Natural killer cell treated with Interleukin-12 subunit alpha and Interleukin-12 subunit beta and Interleukin-15 and Interleukin-18, amount 100 ng/mL, for 72 hours (primary cell): ENCODE results near the gene LCA5. TPM values are rescaled to one million over a fixed set of nuclear protein-coding genes. Genes with fewer than 3 reads are reported as not detected.
"Not testable (repeated sequence)": the region's sequence is repeated elsewhere in the genome, so short reads cannot be mapped to it uniquely, and the experiment has no call there.

Source experiments
- ATAC-seq, 2 donors: fragments of 150-1000 bp; cut with Tn5 transposase in 1 of 2; sonication (Bioruptor Pico), chemical (Tn5 transposase) in 1 of 2; 2 replicates each; pipeline ENCODE4 v1.10.0; 2021
- DNase-seq: peaks from one replicate; pipeline ENCODE4 v3.0.0; 2022; ENCODE audit warnings: low spot score
- H3K27ac Mint-ChIP-seq, 2 donors: 1 replicate in 1 of 2; 2 replicates in 1 of 2; pipeline ENCODE4 v1.8.0; 2022; ENCODE audit warnings: mixed read lengths in 2 of 2, mild to moderate bottlenecking in 1 of 2, moderate library complexity in 1 of 2
- H3K27me3 Mint-ChIP-seq, 2 donors: 1 replicate in 1 of 2; 2 replicates in 1 of 2; pipeline ENCODE4 v1.8.0; 2022; ENCODE audit warnings: mixed read lengths in 2 of 2
- H3K36me3 Mint-ChIP-seq: one replicate; pipeline ENCODE4 v1.8.0; 2022; ENCODE audit warnings: mixed read lengths
- H3K4me1 Mint-ChIP-seq, 2 donors: 1 replicate in 1 of 2; 2 replicates in 1 of 2; pipeline ENCODE4 v1.8.0; 2022; ENCODE audit warnings: low read depth in 2 of 2, mixed read lengths in 2 of 2, mild to moderate bottlenecking in 1 of 2
- H3K4me3 Mint-ChIP-seq: one replicate; pipeline ENCODE4 v1.8.0; 2022; ENCODE audit warnings: mixed read lengths
- H3K9me3 Mint-ChIP-seq: 2 replicates; pipeline ENCODE4 v1.8.0; 2022; ENCODE audit warnings: mixed read lengths
- total RNA-seq, 2 donors: library from RNA; stranded (reverse); gene quantifications; one replicate each; pipeline ENCODE4 v1.2.3, GENCODE V29; 2022

The LCA5 gene
- under 1 TPM; 0.07 to 0.08 TPM for total RNA-seq

DNA sequence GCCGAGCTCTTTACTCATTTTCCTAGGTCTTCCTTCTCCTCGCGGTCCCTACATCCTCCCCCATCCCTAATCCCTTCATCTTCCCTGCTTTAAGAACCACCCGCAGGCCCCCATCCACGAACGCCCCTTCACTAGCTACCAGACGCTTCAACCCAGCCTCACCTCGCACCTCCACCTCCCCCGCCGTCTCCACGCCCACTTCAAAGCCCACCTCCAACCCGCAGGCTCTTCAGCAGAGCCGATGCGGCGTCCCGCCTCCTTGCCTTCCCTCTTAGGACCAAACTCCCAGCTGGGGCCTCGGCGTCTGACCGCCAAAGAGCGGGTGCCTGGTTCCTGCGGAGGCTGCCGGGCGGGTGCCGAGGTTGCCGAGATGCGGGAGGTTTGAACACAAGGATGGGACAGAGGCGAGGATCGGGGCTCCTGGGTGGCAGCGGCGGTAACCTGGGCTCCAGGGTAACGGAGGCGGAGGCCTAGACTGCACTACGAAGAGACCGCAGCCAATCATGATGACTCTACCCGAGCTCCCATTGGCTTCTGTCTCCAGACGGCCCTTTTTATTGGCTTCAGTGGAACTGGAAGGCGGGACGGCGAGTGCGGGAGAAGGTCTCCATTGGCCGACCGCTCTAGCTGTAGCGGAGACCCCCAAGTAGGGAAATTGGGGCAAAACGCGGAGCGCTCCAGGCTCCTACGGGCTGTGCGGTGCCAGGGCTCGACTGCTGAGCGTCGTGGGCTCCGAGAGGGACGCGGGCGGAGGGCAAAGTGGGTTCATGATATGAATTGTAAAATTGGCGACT, at the start of gene LCA5:
Gene LCA5, minus strand, starts transcription at position 477 of the 794 bp plus-strand sequence. CDS start 18,536 bp downstream, outside the sequence.
- Mint-ChIP-seq H3K27ac (no peak within 1 kb of the TSS), H3K4me1 (no peaks in the 10 kb centered on the region), H3K36me3 (peaks cover 7% of the 10 kb centered on the region), H3K4me3 (no peak within 1 kb of the TSS), H3K9me3 (no peaks in the 10 kb centered on the region), H3K27me3 (peaks cover 12 to 19% of the 10 kb centered on the region in 2 donors)
- ATAC-seq (peak; percentile 98 to 99), DNase-seq (peak; percentile 84)

DNA sequence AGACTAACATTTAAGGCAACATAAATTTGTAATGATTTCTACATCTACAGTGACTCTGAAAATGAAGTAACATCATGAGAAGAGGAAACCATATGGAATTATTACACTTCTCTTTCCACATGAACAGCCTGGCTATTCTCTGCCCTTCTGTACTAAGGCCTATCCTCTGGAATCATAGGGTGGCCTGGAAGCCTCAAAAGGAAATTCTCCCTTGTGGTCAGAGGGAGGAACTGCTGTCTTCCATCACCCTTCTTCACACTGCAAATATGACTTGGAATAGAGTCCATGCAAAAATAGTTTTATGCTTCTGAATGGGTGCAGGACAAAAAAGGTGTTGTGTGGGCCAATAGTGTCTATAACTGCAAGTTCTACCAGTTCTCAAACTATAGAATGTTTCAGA, 49.3 kb upstream of the LCA5 start:
- Mint-ChIP-seq H3K27me3 (no peaks in the 10 kb centered on the region), H3K27ac (no peak overlapping the region), H3K4me1 (no peaks in the 10 kb centered on the region), H3K9me3 (no peaks in the 10 kb centered on the region), H3K36me3 (no peaks in the 10 kb centered on the region), H3K4me3 (no peak overlapping the region)
- DNase-seq (no peak), ATAC-seq (no peak)

DNA sequence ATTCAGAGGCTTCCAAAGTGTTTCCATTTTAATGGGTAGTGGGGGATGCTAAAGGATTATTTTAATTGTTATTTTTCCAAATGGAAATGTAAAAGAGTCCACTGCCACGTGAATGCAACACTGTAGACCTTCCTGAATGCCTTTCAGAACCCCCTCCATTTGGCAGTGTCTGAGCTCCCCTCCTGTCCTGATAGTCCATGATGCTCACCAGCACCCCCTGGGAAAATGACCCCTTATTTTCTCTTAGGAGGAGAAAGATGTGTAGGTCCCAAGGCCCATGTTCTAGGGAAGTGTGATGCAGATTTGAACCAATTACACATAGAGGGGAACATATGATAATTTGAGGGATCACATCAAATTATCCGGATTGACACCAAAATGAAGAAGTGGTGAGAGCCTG, 47.1 kb upstream of the LCA5 start:
- H3K4me3 Mint-ChIP-seq: no peak overlapping the region
- no peaks in the 10 kb centered on the region for H3K4me1 Mint-ChIP-seq
- H3K27me3 Mint-ChIP-seq: no peaks in the 10 kb centered on the region
- DNase-seq (no peak), ATAC-seq (no peak)
- H3K9me3 Mint-ChIP-seq: peaks cover 4% of the 10 kb centered on the region
- H3K27ac Mint-ChIP-seq: no peak overlapping the region
- peaks cover 7% of the 10 kb centered on the region for H3K36me3 Mint-ChIP-seq

DNA sequence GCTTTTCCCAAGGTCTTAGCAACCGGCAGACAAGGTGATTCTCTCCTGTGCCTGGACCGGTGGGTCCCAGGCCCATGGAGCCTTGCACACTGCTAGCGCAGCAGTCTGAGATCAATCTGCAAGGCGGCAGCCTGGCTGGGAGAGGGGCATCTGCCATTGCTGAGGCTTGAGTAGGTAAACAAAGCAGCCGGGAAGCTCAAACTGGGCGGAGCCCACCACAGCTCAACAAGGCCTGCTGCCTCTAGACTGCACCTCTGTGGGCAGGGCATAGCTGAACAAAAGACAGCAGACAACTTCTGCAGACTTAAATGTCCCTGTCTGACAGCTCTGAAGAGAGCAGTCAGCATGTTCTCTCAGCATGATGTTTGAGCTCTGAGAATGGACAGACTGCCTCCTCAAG, 40.7 kb upstream of the LCA5 start:
- H3K4me3 Mint-ChIP-seq, H3K27me3 Mint-ChIP-seq, H3K27ac Mint-ChIP-seq, H3K36me3 Mint-ChIP-seq, ATAC-seq, DNase-seq, H3K4me1 Mint-ChIP-seq, H3K9me3 Mint-ChIP-seq: not testable (repeated sequence)

DNA sequence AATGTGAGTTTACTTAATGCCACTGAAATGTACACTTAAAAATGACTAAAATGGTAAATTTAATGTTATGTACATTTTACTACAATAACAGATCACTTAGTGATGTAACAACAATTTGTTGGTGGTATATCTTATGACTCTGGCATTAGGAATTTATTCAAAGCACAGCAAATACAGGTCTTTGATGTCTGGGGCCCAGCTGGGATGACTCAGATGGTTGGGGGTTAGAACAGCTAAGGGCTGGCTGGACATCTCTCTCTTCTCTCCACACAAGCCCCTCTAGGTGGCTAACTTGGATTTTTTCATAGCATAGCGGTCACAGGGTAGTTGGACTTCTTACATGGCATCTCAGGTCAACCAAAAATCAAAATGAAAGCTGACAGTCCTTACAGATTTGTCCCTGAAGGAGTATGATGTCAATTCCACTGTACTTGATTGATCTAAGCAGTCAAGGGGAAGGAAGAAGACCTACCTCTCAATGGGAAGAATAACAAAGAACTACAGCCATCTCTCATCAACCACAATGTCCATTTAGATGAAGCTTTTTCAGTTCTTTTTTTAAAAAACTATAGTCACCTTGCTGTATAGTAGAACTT, 37.5 kb upstream of the LCA5 start:
- ATAC-seq (no peak), DNase-seq (no peak)
- no peaks in the 10 kb centered on the region for H3K36me3 Mint-ChIP-seq
- no peak overlapping the region for H3K27ac Mint-ChIP-seq
- peaks cover 3% of the 10 kb centered on the region for H3K9me3 Mint-ChIP-seq
- H3K27me3 Mint-ChIP-seq: peaks cover 0 to 3% of the 10 kb centered on the region in 2 donors
- no peaks in the 10 kb centered on the region for H3K4me1 Mint-ChIP-seq
- no peak overlapping the region for H3K4me3 Mint-ChIP-seq

DNA sequence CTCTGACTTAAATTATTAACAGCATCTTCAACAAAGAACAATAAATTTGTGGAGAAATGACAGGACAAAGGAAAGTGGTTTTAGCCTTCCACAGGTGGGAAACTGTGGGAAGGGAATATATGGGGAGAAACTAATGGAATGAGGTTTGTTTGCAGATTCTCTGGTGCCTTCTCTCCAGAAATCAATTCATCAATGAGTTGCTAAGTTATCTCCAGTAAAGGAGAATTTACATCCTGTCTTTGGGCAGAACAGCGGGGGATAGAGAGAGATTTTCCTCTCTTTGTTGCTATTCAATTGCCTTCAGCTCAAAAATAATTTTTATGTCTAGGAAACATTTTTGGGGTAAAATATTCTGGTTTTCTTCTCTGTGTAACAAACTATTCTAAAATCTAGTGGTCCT, 36.9 kb upstream of the LCA5 start:
- Mint-ChIP-seq H3K4me1 (no peaks in the 10 kb centered on the region), H3K9me3 (peaks cover 3% of the 10 kb centered on the region), H3K27ac (no peak overlapping the region), H3K4me3 (no peak overlapping the region), H3K36me3 (no peaks in the 10 kb centered on the region), H3K27me3 (peaks cover 0 to 3% of the 10 kb centered on the region in 2 donors)
- DNase-seq (no peak), ATAC-seq (no peak)

DNA sequence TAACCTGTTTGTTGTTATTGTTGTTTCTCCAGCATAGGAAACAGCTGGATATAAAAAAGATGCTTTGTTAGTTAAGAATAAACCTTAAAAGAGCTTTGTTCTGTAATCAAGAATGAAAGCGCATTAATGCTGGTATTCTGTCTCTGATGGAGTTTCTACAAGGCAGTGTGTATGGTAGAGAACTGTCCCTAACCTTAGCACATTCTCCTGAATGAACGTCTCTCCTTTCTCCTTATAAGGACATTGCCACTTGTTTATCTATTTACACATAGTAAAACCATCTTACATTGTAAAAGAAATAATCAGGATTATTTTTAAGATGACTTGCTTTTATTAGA, 33.8 kb upstream of the LCA5 start:
- H3K27me3 Mint-ChIP-seq: peaks cover 0 to 5% of the 10 kb centered on the region in 2 donors
- H3K9me3 Mint-ChIP-seq: no peaks in the 10 kb centered on the region
- ATAC-seq: no peak
- H3K4me3 Mint-ChIP-seq: no peak overlapping the region
- no peaks in the 10 kb centered on the region for H3K36me3 Mint-ChIP-seq
- H3K4me1 Mint-ChIP-seq: no peaks in the 10 kb centered on the region
- no peak for DNase-seq
- no peak overlapping the region for H3K27ac Mint-ChIP-seq

DNA sequence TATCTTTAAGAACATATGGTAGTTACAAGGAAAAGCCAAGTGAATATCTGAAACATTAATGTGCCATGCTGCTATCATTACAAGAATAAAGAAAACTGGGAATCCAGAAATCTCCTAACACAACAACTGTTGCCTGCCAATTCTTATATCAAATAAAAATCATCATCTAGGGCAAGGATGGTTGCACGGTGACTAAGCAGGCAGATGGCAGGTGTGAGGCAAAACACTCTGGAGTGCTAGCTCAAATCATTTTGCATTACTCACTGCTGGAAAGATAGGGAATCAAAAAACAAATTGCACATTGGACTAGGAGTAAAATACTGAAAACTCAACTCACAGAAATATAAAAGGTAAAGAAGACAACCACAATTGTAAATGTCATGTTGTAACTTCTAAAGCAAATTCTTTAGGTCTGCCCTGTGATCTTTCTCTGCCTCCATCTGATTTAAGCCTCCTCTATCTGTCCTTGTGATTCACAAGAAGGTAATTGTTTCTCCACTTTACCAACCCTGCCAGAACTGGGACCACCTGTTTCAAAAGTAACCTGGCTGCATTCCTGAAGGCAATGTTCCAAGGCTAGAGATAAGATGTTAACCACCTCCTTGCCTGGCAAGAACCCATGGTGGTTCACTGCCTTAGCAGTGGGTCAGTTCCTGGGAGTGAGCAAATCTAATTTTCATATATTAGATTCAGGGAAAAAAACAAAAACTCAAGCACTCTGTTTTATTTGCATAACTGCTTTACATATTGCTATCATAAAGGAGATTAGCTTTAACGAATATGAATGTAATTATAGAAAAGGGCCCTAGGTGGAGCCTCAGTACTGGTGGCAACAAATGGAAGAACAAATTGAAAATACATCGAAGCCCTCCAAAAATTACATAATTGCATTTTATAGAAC, 33.1 kb upstream of the LCA5 start:
- no peaks in the 10 kb centered on the region for H3K4me1 Mint-ChIP-seq
- H3K9me3 Mint-ChIP-seq: no peaks in the 10 kb centered on the region
- ATAC-seq (no peak), DNase-seq (no peak)
- peaks cover 0 to 5% of the 10 kb centered on the region in 2 donors for H3K27me3 Mint-ChIP-seq
- H3K4me3 Mint-ChIP-seq: no peak overlapping the region
- H3K36me3 Mint-ChIP-seq: no peaks in the 10 kb centered on the region
- no peak overlapping the region for H3K27ac Mint-ChIP-seq

DNA sequence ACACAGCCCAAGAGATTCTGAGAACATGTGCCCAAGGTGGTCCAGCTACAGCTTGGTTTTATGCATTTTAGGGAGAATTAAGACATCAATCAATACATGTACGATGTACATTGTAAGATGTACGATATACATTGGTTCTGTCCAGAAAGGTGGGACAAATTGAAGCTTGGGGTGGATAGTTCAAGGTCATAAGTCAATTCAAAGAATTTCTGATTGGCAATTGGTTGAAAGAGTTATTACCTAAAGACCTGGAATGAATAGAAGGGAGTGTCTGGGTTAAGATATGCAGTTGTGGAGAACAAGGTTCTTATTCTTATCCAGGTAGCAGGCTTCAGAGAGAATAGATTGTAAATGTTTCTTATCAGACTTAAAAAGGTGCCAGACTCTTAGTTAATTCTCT, 31.8 kb upstream of the LCA5 start:
- Mint-ChIP-seq H3K27ac (no peak overlapping the region), H3K4me3 (no peak overlapping the region), H3K4me1 (no peaks in the 10 kb centered on the region), H3K9me3 (no peaks in the 10 kb centered on the region), H3K27me3 (peaks cover 0 to 5% of the 10 kb centered on the region in 2 donors), H3K36me3 (no peaks in the 10 kb centered on the region)
- DNase-seq (no peak), ATAC-seq (no peak)

DNA sequence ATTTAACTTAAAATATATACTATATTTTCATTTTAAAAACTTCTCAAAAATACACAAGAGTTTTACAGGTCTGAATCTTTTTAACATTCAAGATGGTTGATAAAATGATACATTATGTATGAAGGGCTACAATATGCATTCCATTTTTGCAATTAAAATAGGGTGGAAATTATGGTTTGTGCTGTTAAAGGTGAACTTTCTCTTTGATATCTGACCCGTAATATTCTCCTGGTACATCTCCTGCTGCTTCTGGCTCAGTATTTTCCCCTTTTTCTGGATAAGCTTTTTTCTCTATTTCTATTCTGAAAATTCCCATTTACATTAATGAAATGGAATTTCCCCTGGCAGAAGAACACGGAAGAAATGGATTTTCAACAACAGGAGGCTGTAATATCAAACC, 27.4 kb upstream of the LCA5 start:
- Mint-ChIP-seq H3K4me3 (no peak overlapping the region), H3K36me3 (no peaks in the 10 kb centered on the region), H3K27me3 (peaks cover 0 to 5% of the 10 kb centered on the region in 2 donors), H3K9me3 (no peaks in the 10 kb centered on the region), H3K27ac (no peak overlapping the region), H3K4me1 (no peaks in the 10 kb centered on the region)
- ATAC-seq (no peak), DNase-seq (no peak)

DNA sequence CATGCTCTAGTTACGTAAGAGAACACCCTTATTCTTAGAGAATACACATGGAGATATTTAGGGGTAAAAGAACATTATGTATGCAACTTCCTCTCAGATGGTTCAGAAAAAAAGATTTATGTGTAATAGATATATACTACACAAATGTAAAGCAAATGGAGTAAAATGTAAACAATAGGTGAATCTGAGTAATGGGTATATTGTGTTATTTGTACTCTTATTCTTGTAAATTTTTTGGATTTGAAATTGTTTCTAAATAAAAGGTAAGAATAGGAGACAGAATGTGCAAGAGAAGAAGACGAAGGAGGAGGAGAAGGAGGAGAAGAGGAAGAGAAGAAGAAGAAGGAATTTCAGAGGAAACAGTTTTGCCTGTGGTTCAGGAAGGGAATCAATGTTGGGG, 22.5 kb upstream of the LCA5 start:
- no peak for ATAC-seq
- DNase-seq: no peak
- Mint-ChIP-seq H3K4me3 (no peak overlapping the region), H3K9me3 (no peaks in the 10 kb centered on the region), H3K27me3 (peaks cover 0 to 1% of the 10 kb centered on the region in 2 donors), H3K36me3 (no peaks in the 10 kb centered on the region), H3K27ac (no peak overlapping the region), H3K4me1 (no peaks in the 10 kb centered on the region)

DNA sequence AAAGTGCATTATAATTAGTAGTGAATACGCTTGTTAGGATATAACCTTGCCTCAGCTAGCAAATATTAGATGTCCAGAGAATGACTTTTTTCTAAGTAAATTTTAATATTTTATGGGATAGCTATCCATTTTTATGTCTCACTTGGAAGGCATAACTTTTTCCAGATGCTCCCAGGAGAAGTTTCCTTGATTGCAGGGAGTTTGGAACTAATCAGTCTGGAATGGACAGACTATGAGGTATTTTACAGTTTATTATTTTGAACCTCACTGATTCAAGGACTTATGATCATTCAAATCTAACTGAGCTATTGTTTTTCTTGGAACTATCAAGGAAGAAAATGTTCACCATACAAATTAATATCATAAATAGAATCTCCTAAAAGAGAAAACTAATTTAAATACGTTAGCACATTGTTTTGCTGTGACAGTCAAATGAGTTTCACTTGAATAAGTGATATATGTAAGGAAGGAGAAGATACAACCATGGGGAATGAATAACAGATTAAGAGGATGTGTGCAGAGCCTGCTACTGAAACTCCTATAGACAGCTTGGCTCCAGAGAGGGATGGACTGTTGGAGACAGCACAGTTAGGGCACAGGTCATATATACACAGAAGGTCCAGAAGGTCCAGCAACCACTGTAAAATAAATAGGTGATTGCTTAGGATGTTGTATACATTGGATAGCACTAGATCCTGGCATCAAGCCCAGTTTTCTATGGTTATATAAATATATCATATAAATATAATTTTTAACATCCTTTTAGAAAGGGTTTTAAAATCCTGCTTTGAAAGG, 20.6 kb upstream of the LCA5 start:
- Mint-ChIP-seq H3K36me3 (no peaks in the 10 kb centered on the region), H3K27me3 (no peaks in the 10 kb centered on the region), H3K4me1 (no peaks in the 10 kb centered on the region), H3K27ac (no peak overlapping the region), H3K9me3 (no peaks in the 10 kb centered on the region), H3K4me3 (no peak overlapping the region)
- DNase-seq (no peak), ATAC-seq (no peak)

DNA sequence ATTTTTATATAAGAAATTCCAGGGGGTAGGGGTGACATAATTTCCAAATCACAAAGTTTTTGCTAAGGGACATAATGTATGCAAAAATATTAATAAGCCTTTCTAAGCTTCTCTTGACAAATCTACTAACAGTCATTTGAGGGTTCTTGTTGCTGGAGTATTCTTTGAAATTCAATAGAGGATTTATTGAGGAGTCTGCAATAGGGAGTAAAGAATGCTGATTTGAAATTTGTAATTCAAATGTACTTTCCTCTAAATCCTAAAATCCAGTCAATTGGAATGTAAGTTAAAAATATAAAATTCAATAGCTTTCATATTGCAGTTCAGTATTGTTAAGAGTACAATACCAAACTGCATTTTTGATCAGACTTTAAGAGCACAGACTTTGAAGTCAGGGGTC, 17.1 kb upstream of the LCA5 start:
- DNase-seq (no peak), ATAC-seq (no peak)
- no peaks in the 10 kb centered on the region for H3K36me3 Mint-ChIP-seq
- H3K9me3 Mint-ChIP-seq: no peaks in the 10 kb centered on the region
- H3K4me1 Mint-ChIP-seq: no peaks in the 10 kb centered on the region
- no peaks in the 10 kb centered on the region for H3K27me3 Mint-ChIP-seq
- no peak overlapping the region for H3K4me3 Mint-ChIP-seq
- no peak overlapping the region for H3K27ac Mint-ChIP-seq
